HCT116 (cell line): ENCODE measurements around the gene EZH1. TPM values are rescaled to one million over a fixed set of nuclear protein-coding genes. Genes with fewer than 3 reads are reported as not detected.

ENCODE experiments used
- ATAC-seq: fragments of 200-7000 bp; cut with Tn5 transposase; 2 replicates; pipeline ENCODE4 v1.9.1; 2020; ENCODE audit warnings: mild to moderate bottlenecking, moderate library complexity
- BruUV-seq: library from RNA; stranded (reverse); fragments of 400-500 nt; replicated peaks from 2 replicates; lab custom pipeline; 2021; lab: Mats Ljungman, UMichigan
- CTCF ChIA-PET: fragments of 300-600 bp; sonication (Branson Sonifier 250); formaldehyde crosslinking; loops from one replicate; lab custom pipeline; 2021; ENCODE audit warnings: antibody characterized with exemption; lab: Charles Lee
- POLR2A ChIA-PET: fragments of 300-600, 350-600 bp; sonication (Branson Sonifier 250); formaldehyde crosslinking; loops from one replicate; lab custom pipeline; 2021; ENCODE audit warnings: antibody characterized with exemption; lab: Charles Lee
- RAD21 ChIA-PET, 2 experiments: fragments of 300-600 bp; sonication (Branson Sonifier 250); formaldehyde crosslinking; loops; one replicate each; lab custom pipeline; 2023; ENCODE audit warnings: low total read pairs in 2 of 2; ENCODE audit not compliant: uncharacterized antibody in 2 of 2, unreplicated experiment in 2 of 2, low non-redundant PET in 1 of 2; lab: Charles Lee
- DNase-seq: peaks from one replicate; pipeline ENCODE4 v3.0.0-alpha.2; 2010; ENCODE audit warnings: low read depth, low spot score
- H2AFZ ChIP-seq: fragments of 200-600 bp; shearing (Covaris generic), sonication (generic); 2 replicates; pipeline ENCODE4 v1.6.1; 2017; ENCODE audit warnings: low read depth, mixed run types, mixed read lengths, antibody characterized with exemption, low read length; ENCODE audit not compliant: poor library complexity, severe bottlenecking
- H3K27ac ChIP-seq: 2 replicates; pipeline ENCODE4 v1.5.1; 2012; ENCODE audit warnings: low read depth, low read length
- H3K27me3 ChIP-seq: fragments of 200-600 bp; sonication (generic); 2 replicates; pipeline ENCODE4 v1.6.1; 2016; ENCODE audit warnings: mixed run types, low read length, mixed read lengths; ENCODE audit not compliant: insufficient read depth
- H3K36me3 ChIP-seq, 2 experiments: fragments of 200-500 bp in 1 of 2; fragments of 200-600 bp in 1 of 2; sonication (Bioruptor generic) in 1 of 2; sonication (generic) in 1 of 2; 2 replicates each; pipeline versions ENCODE4 v1.5.1 to v1.6.1; 2014 to 2016; ENCODE audit warnings: low read length in 2 of 2, inconsistent platforms in 1 of 2, mixed read lengths in 1 of 2, mixed run types in 1 of 2; ENCODE audit not compliant: insufficient read depth in 2 of 2, control insufficient read depth in 1 of 2
- H3K4me1 ChIP-seq, 2 experiments: fragments of 200-600 bp in 1 of 2; sonication (generic) in 1 of 2; 2 replicates each; pipeline versions ENCODE4 v1.5.1 to v1.6.1; 2012 to 2017; ENCODE audit warnings: low read length in 2 of 2, inconsistent platforms in 1 of 2, mild to moderate bottlenecking in 1 of 2, mixed read lengths in 1 of 2, mixed run types in 1 of 2, moderate library complexity in 1 of 2; ENCODE audit not compliant: insufficient read depth in 2 of 2, control insufficient read depth in 1 of 2
- H3K4me2 ChIP-seq: fragments of 200-600 bp; sonication (generic); 2 replicates; pipeline ENCODE4 v1.6.1; 2017; ENCODE audit warnings: mixed run types, low read length, mixed read lengths
- H3K4me3 ChIP-seq, 2 experiments: fragments of 200-600 bp in 1 of 2; sonication (generic) in 1 of 2; replicated peaks in 1 of 2; 2 replicates each; pipeline ENCODE4 v1.5.1; 2011 to 2016; ENCODE audit warnings: low read length in 2 of 2, control low read depth in 1 of 2, low read depth in 1 of 2, mild to moderate bottlenecking in 1 of 2, mixed read lengths in 1 of 2, mixed run types in 1 of 2
- H3K79me2 ChIP-seq: fragments of 200-600 bp; sonication (generic); 2 replicates; pipeline ENCODE4 v1.6.1; 2017; ENCODE audit warnings: mild to moderate bottlenecking, mixed run types, low read length, moderate library complexity, mixed read lengths; ENCODE audit not compliant: insufficient read depth
- H3K9ac ChIP-seq: fragments of 200-600 bp; sonication (generic); 2 replicates; pipeline ENCODE4 v1.6.1; 2016; ENCODE audit warnings: low read length, mixed read lengths
- H3K9me2 ChIP-seq: fragments of 200-600 bp; sonication (generic), shearing (Covaris generic); 2 replicates; pipeline ENCODE4 v1.6.1; 2017; ENCODE audit warnings: mixed run types, mild to moderate bottlenecking, moderate library complexity; ENCODE audit not compliant: insufficient read depth
- H3K9me3 ChIP-seq, 2 experiments: fragments of 200-500 bp in 1 of 2; fragments of 200-600 bp in 1 of 2; sonication (Bioruptor generic) in 1 of 2; sonication (generic) in 1 of 2; 2 replicates each; pipeline ENCODE4 v1.6.1; 2014 to 2017; ENCODE audit warnings: low read length in 2 of 2, mixed read lengths in 2 of 2, inconsistent platforms in 1 of 2, low read depth in 1 of 2, mild to moderate bottlenecking in 1 of 2, mixed run types in 1 of 2, moderate library complexity in 1 of 2; ENCODE audit not compliant: control insufficient read depth in 1 of 2, insufficient read depth in 1 of 2
- H4K20me1 ChIP-seq: fragments of 200-600 bp; sonication (generic), shearing (Covaris generic); 2 replicates; pipeline ENCODE4 v1.6.1; 2017; ENCODE audit warnings: mixed run types, mild to moderate bottlenecking, moderate library complexity; ENCODE audit not compliant: insufficient read depth
- CEBPB ChIP-seq: IDR thresholded peaks from 2 replicates; pipeline ENCODE4 v1.6.1; 2012; ENCODE audit warnings: low read depth
- CTCF ChIP-seq, 3 experiments: fragments of 200-600 bp in 1 of 3; sonication (generic) in 1 of 3; IDR thresholded peaks in 2 of 3; conservative IDR thresholded peaks in 1 of 3; 2 replicates each; pipeline ENCODE4 v1.5.1; 2012 to 2017; ENCODE audit warnings: low read depth in 2 of 3, low read length in 2 of 3, antibody characterized with exemption in 1 of 3, borderline replicate concordance in 1 of 3, control low read depth in 1 of 3, mild to moderate bottlenecking in 1 of 3, mixed read lengths in 1 of 3, mixed run types in 1 of 3, moderate library complexity in 1 of 3; ENCODE audit not compliant: insufficient read depth in 1 of 3
- EGR1 ChIP-seq: IDR thresholded peaks from 2 replicates; pipeline ENCODE4 v1.6.1; 2012; ENCODE audit warnings: low read depth
- ELF1 ChIP-seq: IDR thresholded peaks from 2 replicates; pipeline ENCODE4 v1.6.1; 2012; ENCODE audit warnings: low read depth, borderline replicate concordance
- EZH2 ChIP-seq: fragments of 200-600 bp; sonication (generic); IDR thresholded peaks from 2 replicates; pipeline ENCODE4 v1.6.1; 2017; ENCODE audit warnings: antibody characterized with exemption, mixed run types
- JUND ChIP-seq: IDR thresholded peaks from 2 replicates; pipeline ENCODE4 v1.6.1; 2012
- MAX ChIP-seq: IDR thresholded peaks from 2 replicates; pipeline ENCODE4 v1.6.1; 2012
- POLR2A ChIP-seq: IDR thresholded peaks from 2 replicates; pipeline ENCODE4 v1.7.0; 2011; ENCODE audit warnings: borderline replicate concordance; ENCODE audit not compliant: insufficient read depth, insufficient read length; ENCODE audit errors: extremely low read depth
- POLR2AphosphoS5 ChIP-seq: IDR thresholded peaks from 2 replicates; pipeline ENCODE4 v1.6.1; 2011; ENCODE audit warnings: mild to moderate bottlenecking, low read depth, low read length, moderate library complexity
- SIN3A ChIP-seq: IDR thresholded peaks from 2 replicates; pipeline ENCODE4 v1.6.1; 2012; ENCODE audit warnings: low read depth
- SRF ChIP-seq: IDR thresholded peaks from 2 replicates; pipeline ENCODE4 v1.6.1; 2012; ENCODE audit warnings: low read depth
- TCF7L2 ChIP-seq: IDR thresholded peaks from 2 replicates; pipeline ENCODE4 v1.7.0; 2011; ENCODE audit warnings: borderline replicate concordance, inconsistent platforms; ENCODE audit not compliant: insufficient read depth, insufficient read length; ENCODE audit errors: extremely low read depth
- YY1 ChIP-seq: IDR thresholded peaks from 2 replicates; pipeline ENCODE4 v1.6.1; 2011; ENCODE audit warnings: low read length, low read depth, moderate library complexity, mild to moderate bottlenecking; ENCODE audit not compliant: insufficient replicate concordance; ENCODE audit errors: extremely low read depth
- ZFX ChIP-seq: fragments of 450-650 bp; IDR thresholded peaks from 2 replicates; pipeline ENCODE4 v1.6.1; 2017
- ZNF274 ChIP-seq: fragments of 200-500 bp; sonication (Bioruptor generic); IDR thresholded peaks from 2 replicates; pipeline ENCODE4 v1.6.1; 2014; ENCODE audit warnings: mild to moderate bottlenecking, low read depth, low read length, inconsistent platforms
- intact Hi-C: fragments of 100-400 bp; cut with micrococcal nuclease; formaldehyde crosslinking; loops from 2 replicates; pipeline ENCODE4 v1.10.0; 2022
- total RNA-seq: library from RNA; stranded (reverse); gene quantifications from one replicate; pipeline ENCODE4 v1.2.1, GENCODE V29; 2021; ENCODE audit not compliant: unreplicated experiment

The EZH1 gene
- total RNA-seq, 1 experiment from 2014 or later: 29.3 TPM

- ChIA-PET RAD21 (interaction anchor here in 1 of 2 experiments (1.2 kb wide), 1 partner anchor 9 kb away, joined by 3 read pairs; no protein-coding TSS in a partner anchor), POLR2A (interaction anchor here (1.0 to 2.7 kb wide), 4 partner anchors 9 to 36 kb away, joined by 3 to 7 read pairs (median 4); partner anchors contain the start of gene PLEKHH3), CTCF (interaction anchor here (1.0 to 2.5 kb wide), 8 partner anchors 14 to 111 kb away, joined by 3 to 9 read pairs (median 4); partner anchors contain the start of genes PLEKHH3, RETREG3 and TUBG1)
- Histone ChIP-seq H3K27me3 (no peaks in the 10 kb centered on the region), H3K9me2 (no peaks in the 10 kb centered on the region), H3K4me2 (peak within 1 kb of the TSS; percentile 96), H3K9me3 (no peaks in the 10 kb centered on the region; a peak in 1 of 4 replicates), H4K20me1 (no peaks in the 10 kb centered on the region), H2AFZ (no peak within 1 kb of the TSS)
- no TSS peak for BruUV-seq
- intact Hi-C loops: loop anchor here (5.0 kb wide), 1 partner anchor 37 kb away; no protein-coding TSS in a partner anchor
- DNase-seq: peak; percentile 80
- TF ChIP-seq SRF (no peak), TCF7L2 (no peak), JUND (no peak), SIN3A (0 out of 2 replicates have a peak, but pooled peaks have one; percentile 29), ELF1 (no peak), YY1 (peak; percentile 84), EZH2 (no peak), MAX (0 out of 2 replicates have a peak, but pooled peaks have one; percentile 19), CEBPB (no peak), ZNF274 (no peak), CTCF (IDR thresholded peaks at IDR 0.05 in 2 of 3, conservative IDR thresholded peaks at IDR 0.05 in 1 of 3; ENCODE audit: borderline replicate concordance in 1 of 3, insufficient read depth in 1 of 3, low read depth in 2 of 3, low read length in 2 of 3) (no peak), POLR2AphosphoS5 (peak; percentile 89), ZFX (peak; percentile 74; the same call in 1 of the 2 replicates), POLR2A (peak; percentile 94), EGR1 (no peak)
- TF ChIP-seq, all 23 proteins: peak for 6
- peaks cover 0 to 3% of the 10 kb centered on the region in 2 experiments; a peak in 1 of 4 replicates for H3K36me3 ChIP-seq
- H3K4me1 ChIP-seq: peaks cover 20 to 43% of the 10 kb centered on the region in 2 experiments
- ATAC-seq: peak; percentile 86
- peak within 1 kb of the TSS; percentile 74 to 76 for H3K4me3 ChIP-seq
- H3K27ac ChIP-seq: peak within 1 kb of the TSS; percentile 92
- H3K9ac ChIP-seq: peak within 1 kb of the TSS; percentile 71
- no peaks in the 10 kb centered on the region for H3K79me2 ChIP-seq
Measured at GRCh38 chr17:42659079-42659931, 85.5 kb downstream of the EZH1 start, which contains the start of gene TUBG2. TUBG2 (plus strand) TSS chr17:42659284; CDS start chr17:42659504, 220 bp downstream.
